Activated naive CD4-positive, alpha-beta T cell treated with anti-CD3 and anti-CD28 coated beads for 36 hours (primary cell): ENCODE data around the gene SPOCK2. TPM values are rescaled to one million over a fixed set of nuclear protein-coding genes. Genes with fewer than 3 reads are reported as not detected.

ENCODE experiments used
- CTCF ChIA-PET: fragments of 350-600 bp; sonication (Branson Sonifier 250); formaldehyde crosslinking; loops from one replicate; lab custom pipeline; 2021; ENCODE audit warnings: antibody characterized with exemption; lab: Charles Lee
- DNase-seq: peaks from one replicate; pipeline ENCODE4 v3.0.0-alpha.2; 2020
- H3K27ac Mint-ChIP-seq: one replicate; pipeline ENCODE4 v1.8.0; 2021; ENCODE audit warnings: mild to moderate bottlenecking, mixed read lengths
- H3K27me3 Mint-ChIP-seq: one replicate; pipeline ENCODE4 v1.8.0; 2021; ENCODE audit warnings: low read depth, mixed read lengths
- H3K36me3 Mint-ChIP-seq: one replicate; pipeline ENCODE4 v1.8.0; 2021; ENCODE audit warnings: low read depth, mixed read lengths
- H3K4me1 Mint-ChIP-seq: one replicate; pipeline ENCODE4 v1.8.0; 2021; ENCODE audit warnings: low read depth, mixed read lengths
- H3K4me3 Mint-ChIP-seq: one replicate; pipeline ENCODE4 v1.8.0; 2021; ENCODE audit warnings: mild to moderate bottlenecking, moderate library complexity, mixed read lengths
- H3K9me3 Mint-ChIP-seq: one replicate; pipeline ENCODE4 v1.8.0; 2021; ENCODE audit warnings: mixed read lengths
- intact Hi-C: fragments of 100-400 bp; cut with micrococcal nuclease; formaldehyde crosslinking; loops from one replicate; pipeline ENCODE4 v1.15.1; 2023
- total RNA-seq, 2 experiments: library from RNA; stranded (reverse); gene quantifications; one replicate each; pipeline ENCODE4 v1.2.3, GENCODE V29; 2021

SPOCK2 gene
- total RNA-seq, 2 experiments from 2014 or later: 205 to 208 TPM

GRCh38 chr10:72015841-72016240 is 72.5 kb downstream of the SPOCK2 start:
- Mint-ChIP-seq H3K27me3 (no peaks in the 10 kb centered on the region), H3K27ac (no peak overlapping the region)

GRCh38 chr10:72014785-72015480 is 73.4 kb downstream of the SPOCK2 start:
- no peaks in the 10 kb centered on the region for H3K27me3 Mint-ChIP-seq
- H3K27ac Mint-ChIP-seq: no peak overlapping the region
- CTCF ChIA-PET: interaction anchor here (1.2 to 1.4 kb wide), 2 partner anchors 33 to 119 kb away, joined by 3 to 4 read pairs; no protein-coding TSS in a partner anchor

More at GRCh38 chr10:72015841-72016240, 72.5 kb downstream of the SPOCK2 start:
- Mint-ChIP-seq H3K4me3 (no peak overlapping the region), H3K4me1 (no peaks in the 10 kb centered on the region), H3K9me3 (no peaks in the 10 kb centered on the region), H3K36me3 (no peaks in the 10 kb centered on the region)
- intact Hi-C loops: no loop called here
- no peak for DNase-seq
- CTCF ChIA-PET: no interaction called here

GRCh38 chr10:72014197-72014596 is 74.2 kb downstream of the SPOCK2 start:
- Mint-ChIP-seq H3K9me3 (no peaks in the 10 kb centered on the region), H3K4me1 (no peaks in the 10 kb centered on the region), H3K27ac (no peak overlapping the region), H3K4me3 (no peak overlapping the region), H3K27me3 (no peaks in the 10 kb centered on the region), H3K36me3 (no peaks in the 10 kb centered on the region)
- intact Hi-C loops: no loop called here
- DNase-seq: no peak
- CTCF ChIA-PET: interaction anchor here (0.6 to 1.4 kb wide), 4 partner anchors 34 to 372 kb away, joined by 3 to 9 read pairs (median 4); no protein-coding TSS in a partner anchor

More at GRCh38 chr10:72014785-72015480, 73.4 kb downstream of the SPOCK2 start:
- no peak for DNase-seq
- H3K4me1 Mint-ChIP-seq: no peaks in the 10 kb centered on the region
- no peak overlapping the region for H3K4me3 Mint-ChIP-seq
- no peaks in the 10 kb centered on the region for H3K36me3 Mint-ChIP-seq
- intact Hi-C loops: no loop called here
- no peaks in the 10 kb centered on the region for H3K9me3 Mint-ChIP-seq

- no peaks in the 10 kb centered on the region for H3K4me1 Mint-ChIP-seq
- H3K4me3 Mint-ChIP-seq: no peak overlapping the region
- intact Hi-C loops: no loop called here
- CTCF ChIA-PET: interaction anchor here (0.6 to 1.4 kb wide), 5 partner anchors 35 to 372 kb away, joined by 3 to 9 read pairs (median 5); no protein-coding TSS in a partner anchor
- no peak overlapping the region for H3K27ac Mint-ChIP-seq
- H3K9me3 Mint-ChIP-seq: no peaks in the 10 kb centered on the region
- H3K27me3 Mint-ChIP-seq: no peaks in the 10 kb centered on the region
- DNase-seq: no peak
- H3K36me3 Mint-ChIP-seq: no peaks in the 10 kb centered on the region
Observed at GRCh38 chr10:72013202-72013945, 75.0 kb downstream of the SPOCK2 start.

- no peaks in the 10 kb centered on the region for H3K4me1 Mint-ChIP-seq
- H3K36me3 Mint-ChIP-seq: no peaks in the 10 kb centered on the region
- H3K27ac Mint-ChIP-seq: no peak overlapping the region
- CTCF ChIA-PET: interaction anchor here (1.2 kb wide), 1 partner anchor 116 kb away, joined by 9 read pairs; no protein-coding TSS in a partner anchor
- no peaks in the 10 kb centered on the region for H3K27me3 Mint-ChIP-seq
- no peaks in the 10 kb centered on the region for H3K9me3 Mint-ChIP-seq
- no peak for DNase-seq
- intact Hi-C loops: no loop called here
- H3K4me3 Mint-ChIP-seq: no peak overlapping the region
Observed at GRCh38 chr10:72012796-72013195, 75.6 kb downstream of the SPOCK2 start.

- intact Hi-C loops: no loop called here
- no peaks in the 10 kb centered on the region for H3K9me3 Mint-ChIP-seq
- CTCF ChIA-PET: interaction anchor here (1.2 kb wide), 1 partner anchor 115 kb away, joined by 9 read pairs; no protein-coding TSS in a partner anchor
- H3K4me1 Mint-ChIP-seq: no peaks in the 10 kb centered on the region
- no peaks in the 10 kb centered on the region for H3K36me3 Mint-ChIP-seq
- no peak overlapping the region for H3K27ac Mint-ChIP-seq
- H3K4me3 Mint-ChIP-seq: no peak overlapping the region
- no peaks in the 10 kb centered on the region for H3K27me3 Mint-ChIP-seq
- DNase-seq: no peak
Observed at GRCh38 chr10:72011976-72012512, 76.3 kb downstream of the SPOCK2 start.

- CTCF ChIA-PET: no interaction called here
Observed at GRCh38 chr10:72011468-72011867, 76.9 kb downstream of the SPOCK2 start.

GRCh38 chr10:72011016-72011415 is 77.3 kb downstream of the SPOCK2 start:
- H3K27me3 Mint-ChIP-seq: no peaks in the 10 kb centered on the region
- no peaks in the 10 kb centered on the region for H3K9me3 Mint-ChIP-seq
- H3K27ac Mint-ChIP-seq: no peak overlapping the region
- CTCF ChIA-PET: no interaction called here
- H3K4me1 Mint-ChIP-seq: no peaks in the 10 kb centered on the region
- H3K4me3 Mint-ChIP-seq: no peak overlapping the region
- no peak for DNase-seq
- intact Hi-C loops: no loop called here
- H3K36me3 Mint-ChIP-seq: no peaks in the 10 kb centered on the region

More at GRCh38 chr10:72011468-72011867, 76.9 kb downstream of the SPOCK2 start:
- Mint-ChIP-seq H3K36me3 (no peaks in the 10 kb centered on the region), H3K27me3 (no peaks in the 10 kb centered on the region), H3K4me3 (no peak overlapping the region), H3K9me3 (no peaks in the 10 kb centered on the region), H3K4me1 (no peaks in the 10 kb centered on the region), H3K27ac (no peak overlapping the region)
- no peak for DNase-seq
- intact Hi-C loops: no loop called here

- H3K27me3 Mint-ChIP-seq: no peaks in the 10 kb centered on the region
- intact Hi-C loops: no loop called here
- H3K9me3 Mint-ChIP-seq: no peaks in the 10 kb centered on the region
- no peaks in the 10 kb centered on the region for H3K4me1 Mint-ChIP-seq
- no peaks in the 10 kb centered on the region for H3K36me3 Mint-ChIP-seq
- H3K27ac Mint-ChIP-seq: no peak overlapping the region
- no peak for DNase-seq
- no peak overlapping the region for H3K4me3 Mint-ChIP-seq
- CTCF ChIA-PET: no interaction called here
Observed at GRCh38 chr10:72010234-72010973, 77.9 kb downstream of the SPOCK2 start.

- H3K36me3 Mint-ChIP-seq: no peaks in the 10 kb centered on the region
- no peaks in the 10 kb centered on the region for H3K27me3 Mint-ChIP-seq
- H3K9me3 Mint-ChIP-seq: no peaks in the 10 kb centered on the region
- H3K27ac Mint-ChIP-seq: no peak overlapping the region
- CTCF ChIA-PET: no interaction called here
- DNase-seq: no peak
- H3K4me1 Mint-ChIP-seq: no peaks in the 10 kb centered on the region
- intact Hi-C loops: no loop called here
- H3K4me3 Mint-ChIP-seq: no peak overlapping the region
Observed at GRCh38 chr10:72009425-72010081, 78.8 kb downstream of the SPOCK2 start.

GRCh38 chr10:72009051-72009424 is 79.3 kb downstream of the SPOCK2 start:
- CTCF ChIA-PET: no interaction called here
- Mint-ChIP-seq H3K36me3 (no peaks in the 10 kb centered on the region), H3K4me3 (no peak overlapping the region), H3K9me3 (no peaks in the 10 kb centered on the region), H3K27me3 (no peaks in the 10 kb centered on the region), H3K4me1 (no peaks in the 10 kb centered on the region), H3K27ac (no peak overlapping the region)
- DNase-seq: no peak
- intact Hi-C loops: no loop called here
